GM19468 (cell line): Measurements from ENCODE around the gene SRSF4.
"Not testable (repeated sequence)": the region's sequence is repeated elsewhere in the genome, so short reads cannot be mapped to it uniquely, and the experiment has no call there.

Experiments
- ATAC-seq: cut with Tn5 transposase; IDR thresholded peaks from one replicate; pipeline ENCODE4 v1.9.1; 2021; ENCODE audit warnings: mild to moderate bottlenecking, moderate library complexity, moderate number of reproducible peaks; ENCODE audit not compliant: unreplicated experiment; ENCODE audit errors: extremely low read depth

Gene SRSF4

DNA sequence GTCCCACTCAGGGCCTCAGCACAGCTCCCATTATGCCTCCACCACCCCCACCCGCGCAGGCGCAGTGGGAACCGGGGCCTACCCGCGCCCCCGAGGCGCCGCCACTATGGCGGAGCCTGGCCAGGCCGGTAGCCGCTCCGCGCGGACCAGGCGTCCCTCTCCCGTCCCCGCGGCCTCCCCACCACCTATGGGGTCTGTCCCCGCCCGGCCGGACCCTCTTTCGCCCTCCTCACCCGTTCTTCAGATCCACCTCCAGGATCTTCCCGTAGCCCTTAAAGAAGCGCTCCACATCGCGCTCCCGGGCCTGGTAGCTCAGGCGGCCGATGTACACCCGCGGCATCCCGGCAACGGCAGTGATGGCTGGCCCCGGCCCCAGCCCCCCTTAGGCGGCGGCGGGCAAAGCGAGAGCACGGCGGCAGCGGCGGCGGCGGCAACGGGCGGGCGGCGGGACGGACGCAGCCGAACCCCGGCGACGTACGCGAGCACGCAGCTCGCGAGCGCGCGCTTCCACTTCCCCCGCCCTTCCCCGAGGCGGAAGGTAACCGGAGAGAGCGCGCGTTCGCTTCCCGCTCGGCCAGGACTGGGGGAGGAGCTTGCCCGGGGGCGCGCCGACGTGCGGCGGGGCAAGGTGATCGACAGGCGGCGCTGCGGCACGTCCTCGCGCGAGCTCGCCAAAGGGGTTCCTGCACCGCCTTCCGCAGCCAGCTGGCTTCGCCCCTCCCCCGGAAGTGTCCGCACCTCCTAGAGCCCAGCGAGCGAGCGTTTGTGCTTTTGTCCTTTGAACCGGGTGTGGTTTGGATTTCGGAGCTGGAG, at the start of gene SRSF4:
SRSF4 (minus strand) TSS at position 488 of the 813 bp plus-strand sequence; CDS start at position 340, 148 bp downstream.
- peak; percentile 98 for ATAC-seq

DNA sequence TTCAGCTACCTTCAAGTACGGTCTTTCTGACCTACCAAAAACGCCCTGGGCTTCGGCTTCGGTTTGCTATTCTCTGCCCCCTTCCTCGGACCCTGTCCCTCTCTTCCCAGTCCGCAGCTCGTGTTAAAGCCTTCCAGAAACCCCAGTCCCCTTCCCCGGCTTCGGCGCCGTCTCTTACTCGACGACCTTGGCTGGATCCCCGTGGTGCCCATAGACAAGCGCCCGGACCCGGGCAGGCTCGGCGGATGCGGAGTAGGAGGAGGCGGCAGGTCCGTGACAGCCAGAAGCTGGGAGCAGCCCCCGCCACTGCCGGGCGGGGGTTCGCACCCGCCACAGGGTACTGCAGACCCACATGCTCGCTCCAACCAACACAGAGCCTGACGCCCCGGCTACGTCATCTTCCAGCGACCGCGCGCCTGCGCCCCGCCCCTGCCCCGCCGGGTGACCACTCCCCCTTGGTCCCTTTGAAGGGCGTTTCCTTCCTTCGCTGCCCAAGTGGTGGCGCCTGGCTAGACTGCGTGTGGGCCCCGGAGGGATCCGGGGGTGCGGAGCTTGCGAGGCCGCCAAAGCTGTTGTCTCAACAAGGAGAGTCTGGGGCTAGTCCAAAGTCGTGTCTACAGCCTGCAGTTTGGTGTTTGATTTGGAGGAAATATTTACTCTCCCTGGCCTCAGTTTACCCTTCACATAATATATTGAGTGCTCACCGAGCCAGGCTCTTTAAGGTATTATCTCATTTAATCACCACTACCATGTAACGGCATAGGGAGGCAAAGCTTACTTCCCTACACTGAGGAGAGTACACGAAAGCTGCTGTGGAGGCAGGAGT, 49.1 kb upstream of the SRSF4 start, which contains the start of gene MECR:
MECR (minus strand) TSS at position 382 of the 826 bp plus-strand sequence; CDS start at position 354, 28 bp downstream.
- peak; percentile 66 for ATAC-seq

DNA sequence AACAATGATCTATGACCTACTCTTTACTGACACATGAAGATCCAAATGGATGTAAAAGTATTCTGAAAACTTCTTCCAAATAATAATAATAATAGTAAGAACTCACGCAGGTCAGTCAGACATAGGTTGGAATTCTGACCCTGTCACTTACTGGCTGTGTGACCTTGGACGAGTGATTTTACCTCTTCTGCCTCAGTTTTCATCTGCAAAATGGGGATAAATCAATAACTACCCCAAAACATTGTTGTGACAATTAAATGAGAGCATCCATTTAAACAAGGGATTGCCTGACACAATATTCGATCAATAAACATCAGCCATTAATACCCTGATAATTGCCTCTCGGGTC, 48.5 kb upstream of the SRSF4 start:
- no peak for ATAC-seq

DNA sequence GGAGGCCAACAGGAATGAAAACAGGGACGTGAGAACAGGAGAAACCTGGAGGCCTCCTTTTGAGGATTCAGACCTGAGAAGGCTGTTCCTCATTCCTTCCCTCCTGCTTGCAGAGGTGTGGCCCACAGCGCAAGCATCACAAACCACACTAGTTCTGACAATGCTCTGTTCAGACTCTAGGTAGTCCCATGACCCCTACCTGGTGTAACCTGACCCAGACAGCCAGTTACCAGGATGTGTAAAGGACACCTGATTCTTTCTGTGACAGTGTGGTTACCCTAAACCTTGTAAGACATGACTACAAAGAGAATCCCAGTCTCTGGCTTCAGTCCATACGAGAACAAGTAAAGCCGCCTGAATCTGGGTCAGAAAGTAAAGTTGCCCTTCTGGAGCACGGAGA, 45.8 kb upstream of the SRSF4 start:
- ATAC-seq: no peak

DNA sequence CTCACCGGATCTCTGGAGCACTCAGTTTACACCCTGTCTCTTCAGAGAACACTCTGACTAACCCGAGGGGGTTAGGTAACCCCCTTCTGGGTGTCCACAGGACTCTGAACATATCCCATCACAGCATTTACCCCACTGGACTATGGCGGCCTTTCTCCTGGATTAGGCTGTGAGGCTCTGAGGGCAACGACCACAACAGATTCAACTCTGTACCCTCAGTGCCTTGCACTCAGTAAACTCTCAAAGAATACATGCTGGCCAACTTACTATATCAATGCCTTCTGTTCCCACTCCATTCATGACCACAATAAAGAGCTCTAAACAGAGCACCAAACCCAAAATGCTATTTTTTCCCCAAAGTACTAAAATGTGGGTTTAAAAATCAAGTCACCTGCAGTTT, 43.7 kb upstream of the SRSF4 start:
- no peak for ATAC-seq

DNA sequence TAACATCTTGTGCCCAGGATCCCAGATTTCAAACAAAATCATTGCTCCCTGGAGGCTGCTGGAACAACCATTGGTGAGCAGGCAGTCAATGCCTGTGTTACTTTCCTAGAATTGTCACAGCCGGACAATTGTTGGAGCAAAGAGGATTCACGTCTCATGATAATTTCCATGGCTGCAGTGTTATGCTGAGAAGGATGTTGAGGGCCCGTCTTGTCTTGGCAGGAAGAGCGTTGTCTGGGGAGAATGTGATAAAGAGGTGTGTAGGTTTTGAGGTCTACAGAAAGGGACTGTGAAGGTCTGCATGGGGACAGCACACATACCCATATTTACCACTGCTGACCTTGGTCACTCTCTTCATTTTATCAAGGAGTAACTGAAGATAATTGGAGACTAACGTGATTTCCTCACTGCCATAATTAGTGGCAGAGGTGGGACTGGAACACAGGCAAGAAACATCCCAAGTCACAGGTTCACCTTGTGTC, 42.7 kb upstream of the SRSF4 start:
- no peak for ATAC-seq

DNA sequence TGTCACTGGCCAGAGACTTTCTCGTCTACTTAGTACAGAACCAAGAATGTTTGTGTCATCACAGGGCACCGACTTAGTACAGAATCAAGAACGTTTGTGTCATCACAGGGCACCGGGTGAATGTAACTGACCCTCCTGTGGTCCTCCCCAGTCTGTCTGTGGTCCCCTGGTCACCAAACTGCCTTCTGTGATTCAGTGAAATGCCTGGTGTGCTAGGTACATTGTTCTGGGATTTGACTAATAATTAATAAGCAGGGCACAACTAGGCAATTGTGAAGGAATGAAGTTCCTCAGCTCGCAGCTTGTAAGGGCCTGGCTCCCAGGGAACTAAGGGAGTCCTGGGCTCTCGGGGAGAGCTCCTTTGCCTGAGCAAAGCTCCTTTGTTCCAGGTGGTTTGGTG, 41.8 kb upstream of the SRSF4 start:
- ATAC-seq: no peak

DNA sequence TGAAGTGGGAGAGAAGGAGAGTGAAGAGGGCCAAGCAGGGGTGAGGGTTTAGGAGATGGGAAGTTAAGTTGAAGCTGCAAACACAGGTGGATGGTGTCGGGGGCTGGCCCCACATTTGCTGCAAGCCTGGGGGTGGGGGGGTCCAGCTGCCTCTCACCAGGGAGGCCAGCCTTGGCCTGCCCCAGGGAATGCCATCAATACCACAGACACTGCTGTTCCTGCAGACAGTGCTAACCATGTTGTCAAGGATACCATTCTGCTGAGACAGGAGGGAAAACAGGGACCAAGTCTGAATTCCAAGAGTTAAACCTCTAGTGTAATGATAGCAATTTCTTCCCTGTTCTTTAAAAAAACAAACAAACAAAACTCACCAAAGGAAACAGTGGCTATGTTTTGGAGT, 41.0 kb upstream of the SRSF4 start:
- ATAC-seq: no peak

DNA sequence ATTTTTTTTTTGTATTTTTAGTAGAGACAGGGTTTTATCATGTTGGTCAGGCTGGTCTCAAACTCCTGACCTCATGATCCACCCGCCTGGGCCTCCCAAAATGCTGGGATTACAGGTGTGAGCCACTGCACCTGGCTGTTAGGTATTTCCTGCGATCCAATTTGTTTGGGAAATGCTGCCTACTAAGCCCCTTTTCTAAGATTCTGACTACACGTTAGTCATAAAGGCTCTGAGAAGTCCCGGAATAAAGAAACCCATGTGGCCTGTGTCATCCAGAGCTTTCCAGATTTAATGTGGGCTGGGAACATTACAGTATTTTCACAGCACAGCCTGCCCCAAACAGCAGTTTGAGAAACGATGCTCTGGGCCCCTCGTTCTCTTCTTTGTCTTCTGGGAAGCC, 40.6 kb upstream of the SRSF4 start:
- not testable (repeated sequence) for ATAC-seq

DNA sequence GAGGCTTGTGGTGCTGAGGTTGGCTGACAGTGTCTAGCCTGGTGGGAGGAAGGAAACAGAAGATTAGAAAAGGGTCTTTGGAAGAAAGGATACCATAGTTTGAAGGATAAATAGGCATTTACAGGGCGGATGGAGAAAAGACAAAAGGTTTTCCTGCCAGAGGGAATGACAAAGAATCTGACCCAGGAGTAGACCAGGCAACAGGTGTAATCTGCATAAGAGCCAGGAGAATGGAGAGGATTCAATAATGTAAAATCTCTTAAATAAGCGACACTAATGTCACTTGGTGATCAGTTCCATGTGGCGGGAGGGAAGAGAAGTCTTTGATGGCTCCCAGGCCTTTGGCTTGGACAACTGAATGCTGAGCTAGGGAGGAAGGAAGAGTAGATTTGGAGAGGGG, 39.6 kb upstream of the SRSF4 start:
- ATAC-seq: no peak

DNA sequence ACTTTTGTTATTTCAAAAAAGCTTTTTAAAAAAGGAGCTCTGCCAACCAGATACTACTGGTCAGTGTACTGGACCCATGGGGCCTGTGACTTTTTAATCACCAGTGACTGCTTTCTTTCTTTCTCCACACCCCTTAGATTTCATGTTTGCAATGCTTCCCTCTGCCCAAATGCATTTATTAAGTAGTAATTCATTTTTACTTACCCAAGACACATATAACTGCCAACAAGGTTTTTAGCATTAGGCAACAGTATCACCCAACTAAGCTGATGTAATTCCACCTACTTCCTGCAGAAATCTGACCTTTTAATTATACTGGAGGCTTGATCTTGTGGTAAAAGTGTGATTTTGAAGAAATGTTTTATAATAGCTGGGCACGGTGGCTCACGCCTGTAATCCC, 36.5 kb upstream of the SRSF4 start:
- ATAC-seq: no peak

DNA sequence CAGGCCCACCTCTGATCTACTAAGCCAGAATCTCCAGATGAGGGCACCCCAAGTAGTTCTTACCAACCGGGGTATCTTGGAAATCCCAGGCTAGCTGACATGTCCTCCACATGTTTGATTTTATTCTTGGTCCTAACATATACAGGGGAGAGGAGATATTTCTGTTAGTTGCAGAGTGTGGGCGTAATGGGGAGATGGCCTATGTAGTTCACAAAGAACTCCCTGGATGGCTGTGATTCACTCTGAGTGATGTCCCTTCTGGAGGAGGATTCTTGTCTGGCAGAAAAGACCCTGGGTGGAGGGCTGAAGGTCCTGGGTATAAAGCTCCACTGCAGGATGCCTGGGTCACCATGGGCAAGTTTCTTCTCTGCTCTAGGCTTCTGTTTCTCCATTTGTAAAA, 35.9 kb upstream of the SRSF4 start:
- ATAC-seq: no peak

DNA sequence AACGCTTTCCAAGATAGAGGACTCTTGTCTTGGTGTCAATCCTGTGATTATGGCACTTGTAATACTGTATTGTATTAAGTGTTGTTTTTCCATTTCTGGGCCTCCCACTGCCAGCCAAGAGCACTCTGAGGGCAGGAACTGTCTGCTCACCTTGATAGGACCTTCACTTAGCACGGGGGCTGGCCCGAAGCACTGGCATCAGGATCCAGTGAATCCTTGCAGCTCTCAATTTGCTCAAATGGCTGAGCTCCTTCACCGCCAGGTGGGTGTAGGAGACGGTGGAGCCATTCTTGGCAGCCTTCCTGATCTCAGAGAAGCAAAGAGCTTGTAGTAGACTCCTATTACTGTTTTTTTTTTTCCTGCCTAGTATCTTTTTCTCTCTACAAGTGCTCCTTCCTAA, 31.4 kb upstream of the SRSF4 start:
- ATAC-seq: no peak

DNA sequence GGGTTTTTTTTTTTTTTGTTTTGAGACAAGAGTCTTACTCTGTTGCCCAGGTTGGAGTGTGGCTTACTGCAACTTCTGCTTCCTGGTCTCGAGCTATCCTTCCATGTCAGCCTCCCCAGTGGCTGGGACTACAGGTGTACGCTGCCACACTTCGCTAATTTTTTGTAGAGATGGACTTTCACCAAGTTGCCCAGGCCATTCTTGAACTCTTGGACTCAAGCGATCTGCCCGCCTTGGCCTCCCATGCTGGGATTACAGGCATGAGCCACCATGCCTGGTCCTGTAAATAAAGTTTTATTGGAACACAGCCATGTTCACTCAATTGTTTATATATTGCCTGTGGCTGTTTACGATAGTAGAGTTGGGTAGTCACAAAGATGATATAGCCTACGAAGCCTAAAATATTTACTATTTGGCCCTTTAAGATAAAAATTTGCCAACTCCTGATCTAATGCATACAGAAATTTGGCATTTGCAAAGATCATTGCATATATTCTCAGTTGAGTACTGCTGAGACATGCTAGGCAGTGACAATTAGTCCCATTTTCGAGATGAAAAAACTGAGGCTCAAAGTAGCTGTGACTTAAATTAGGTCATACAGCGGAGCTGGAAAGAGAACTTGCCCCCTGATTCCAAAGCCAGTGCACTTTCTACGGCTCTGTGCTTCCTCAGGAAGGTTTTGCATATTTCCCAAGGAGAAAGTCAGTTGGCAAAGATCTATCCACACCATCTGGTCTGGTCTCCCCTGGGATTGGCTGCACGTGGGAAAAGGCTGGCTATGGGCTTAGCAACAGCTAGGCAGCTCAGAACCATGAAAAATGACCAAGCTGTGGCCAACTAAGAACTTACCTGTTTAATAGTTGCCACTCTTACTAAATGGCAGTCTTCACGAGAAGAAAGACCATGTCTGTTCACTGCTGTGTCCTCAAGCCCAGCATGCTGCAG, 29.7 kb upstream of the SRSF4 start:
- ATAC-seq: no peak

DNA sequence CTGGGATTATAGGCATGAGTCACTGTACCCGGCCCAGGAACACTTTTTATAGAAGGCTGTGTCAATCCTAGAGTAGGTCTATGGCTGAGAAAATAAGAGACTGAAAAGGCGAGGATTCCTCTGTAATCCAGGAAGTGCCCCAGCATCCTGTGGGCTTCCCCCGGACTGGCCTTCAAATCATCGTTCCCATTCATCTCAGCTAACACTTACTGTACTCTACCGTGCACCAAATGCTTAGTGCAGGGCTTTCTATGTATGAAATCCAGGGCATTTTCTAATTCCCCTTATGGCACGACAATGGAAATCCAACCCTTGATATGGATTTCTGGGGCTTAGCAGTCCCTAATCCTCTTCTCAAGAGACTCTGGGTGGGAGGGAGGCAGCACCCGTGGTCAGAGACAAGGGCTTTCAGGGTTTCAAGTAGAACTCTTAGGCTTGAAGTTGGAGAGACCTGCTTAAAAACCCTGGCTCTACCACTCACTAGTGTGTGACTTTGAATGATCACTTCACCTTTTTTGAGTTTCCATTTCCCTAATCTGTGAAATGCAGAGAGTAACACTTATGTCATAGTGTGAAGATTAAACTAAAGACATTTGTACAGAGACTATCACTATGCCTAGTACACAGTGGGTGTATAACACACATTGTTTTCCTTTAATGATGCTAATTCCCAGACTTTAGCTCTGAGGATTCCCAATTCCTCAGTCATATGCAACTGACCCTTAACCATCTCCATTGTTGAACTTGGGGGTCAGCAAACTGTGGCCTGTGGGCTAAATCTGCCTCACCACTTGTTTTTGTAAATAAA, 28.8 kb upstream of the SRSF4 start:
- ATAC-seq: no peak

DNA sequence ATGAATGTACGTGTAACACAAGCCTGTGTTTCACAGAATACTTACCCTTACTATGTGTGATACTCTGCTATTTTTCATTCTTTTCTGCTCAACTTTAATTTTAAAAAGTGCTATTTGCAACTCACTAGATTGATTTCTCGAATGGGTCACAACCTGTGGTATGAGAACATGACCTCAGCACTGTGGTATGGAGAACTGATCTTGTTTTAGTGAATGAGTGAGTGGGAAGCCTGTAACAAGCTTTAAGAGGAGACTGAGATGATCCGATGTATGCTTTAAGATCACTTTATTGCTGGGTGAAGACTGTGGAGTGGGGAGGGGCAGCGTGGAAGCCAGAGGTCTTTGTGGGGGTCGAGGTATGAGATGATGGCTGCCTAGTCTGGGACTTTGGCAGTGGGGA, 27.5 kb upstream of the SRSF4 start:
- no peak for ATAC-seq

DNA sequence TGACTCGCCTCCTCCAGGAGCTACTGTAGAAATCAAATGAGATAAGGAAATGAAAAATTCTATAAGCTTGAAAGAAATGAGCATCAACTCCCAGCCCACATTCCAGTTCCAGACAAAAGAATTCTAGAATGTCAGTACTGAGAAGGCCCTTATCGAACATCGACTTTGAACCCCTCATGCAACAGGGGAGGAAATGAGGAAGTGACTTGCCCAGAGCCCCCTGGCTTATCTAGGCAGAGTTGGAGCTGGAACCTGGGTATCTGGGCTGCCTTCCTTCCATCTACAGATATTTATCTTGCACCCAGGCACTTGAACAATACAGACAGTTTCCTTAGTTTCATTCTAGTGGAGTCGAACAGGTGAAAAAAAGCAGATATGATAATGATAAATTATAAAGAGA, 26.7 kb upstream of the SRSF4 start:
- no peak for ATAC-seq

DNA sequence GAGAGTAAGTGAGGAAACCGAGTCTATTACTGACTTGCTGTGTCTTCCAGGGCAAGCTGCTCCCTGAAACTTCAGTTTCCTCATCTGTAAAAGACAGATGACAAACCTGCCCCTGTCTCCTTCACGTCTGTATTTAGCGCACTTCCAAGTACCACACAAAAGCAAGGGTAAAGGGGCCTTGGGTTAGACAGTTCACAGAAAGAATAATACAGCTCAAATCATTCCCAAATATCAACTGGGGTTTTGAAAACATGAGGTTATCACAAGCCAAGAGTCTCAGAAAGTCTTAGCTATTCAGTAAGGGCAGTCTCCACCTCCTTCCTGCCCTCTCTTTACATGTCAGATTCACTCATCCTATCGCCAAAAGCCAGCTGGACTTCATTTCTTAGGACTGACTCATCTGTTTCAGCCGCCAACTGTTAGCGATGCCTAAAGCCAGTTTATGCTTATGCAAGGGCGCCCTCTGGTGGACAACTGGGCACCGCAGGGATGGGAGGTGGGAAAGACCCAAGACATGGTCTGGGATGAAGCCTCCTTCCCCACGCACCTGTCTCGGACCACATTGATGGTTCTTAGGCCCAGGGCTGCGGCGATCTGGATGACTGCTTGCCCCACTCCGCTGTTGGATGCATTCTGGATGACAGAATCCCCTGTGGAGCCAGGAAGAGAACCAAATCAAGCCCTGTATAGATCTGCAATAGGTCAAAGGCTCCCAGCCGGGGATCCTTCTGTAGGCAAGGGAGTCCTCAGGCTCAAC, 21.1 kb upstream of the SRSF4 start:
- no peak for ATAC-seq

DNA sequence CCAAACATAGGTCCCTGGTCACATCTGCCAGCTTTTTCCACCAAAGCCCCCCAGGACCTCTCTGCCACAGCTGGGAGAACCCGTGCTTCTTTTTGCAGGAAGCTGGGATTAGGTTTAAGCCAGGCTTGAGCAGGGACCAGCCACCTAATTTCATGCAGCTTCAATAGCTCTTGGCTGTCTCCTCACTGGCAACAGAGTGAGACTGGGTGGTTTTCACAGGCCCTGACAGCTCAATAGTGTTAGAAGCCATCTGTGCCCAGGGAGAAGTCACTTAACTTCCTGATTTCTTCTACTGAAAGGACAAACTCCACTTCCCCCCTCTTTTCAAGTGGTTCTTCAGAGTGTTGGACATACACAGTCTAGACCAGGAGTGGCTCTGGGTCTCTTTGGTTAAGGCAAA, 20.4 kb upstream of the SRSF4 start:
- ATAC-seq: no peak
